Endometrium (tissue), 2 donors: ENCODE data around the gene RAD51B.

ENCODE experiments used
- FAIRE-seq: peaks from 2 replicates; lab custom pipeline; 2012; peaks lifted over from hg19 to GRCh38; lab: Jason Lieb, UNC
- donor health status: control.
- donor health status: control.

The RAD51B gene

GRCh38 chr14:68113343-68113930 lies 293.9 kb downstream of the RAD51B start:
- FAIRE-seq: no peak

- FAIRE-seq: peak; percentile 37
Measured at GRCh38 chr14:68115952-68116351, 296.4 kb downstream of the RAD51B start.

DNA sequence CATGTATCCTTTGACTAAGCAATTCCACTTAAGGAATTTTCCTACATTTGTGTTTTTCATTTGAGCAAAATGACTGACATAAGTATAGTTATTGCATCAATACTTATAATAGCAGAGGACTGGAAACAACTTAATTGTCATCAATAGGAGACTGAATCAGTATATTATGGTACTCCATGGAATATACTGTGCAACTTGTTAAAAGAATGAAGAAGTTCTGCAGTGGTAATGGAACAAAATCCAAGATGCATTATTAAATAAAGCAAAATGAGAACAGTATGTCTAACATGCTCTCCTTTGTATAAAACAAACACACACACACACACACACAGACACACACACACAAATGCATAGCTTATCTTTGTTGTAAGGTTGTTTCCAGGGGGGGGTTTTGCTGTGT lies 303.1 kb downstream of the RAD51B start:
- FAIRE-seq: no peak

DNA sequence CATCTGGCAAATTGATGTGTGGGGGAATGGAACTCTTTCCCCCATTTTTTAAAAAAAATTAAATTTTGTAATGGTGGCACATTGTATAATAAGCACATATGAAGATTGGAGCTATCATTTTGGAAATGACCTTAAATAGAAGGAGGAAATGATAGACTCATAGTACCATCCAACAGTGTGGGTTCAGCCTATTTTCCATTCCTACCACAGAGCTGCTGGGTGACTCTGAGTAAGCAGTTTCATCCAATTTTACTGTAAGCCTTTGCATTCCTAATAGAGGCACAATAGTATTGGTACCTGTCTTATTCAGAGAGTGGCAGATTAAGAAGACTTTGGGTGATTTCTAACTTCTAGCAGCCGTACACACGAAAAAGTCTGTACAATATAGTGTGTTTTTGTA lies 304.5 kb downstream of the RAD51B start:
- no peak for FAIRE-seq

GRCh38 chr14:68124979-68125731 lies 305.6 kb downstream of the RAD51B start:
- no peak for FAIRE-seq

GRCh38 chr14:68127166-68127565 lies 307.6 kb downstream of the RAD51B start:
- FAIRE-seq: no peak

GRCh38 chr14:68131907-68132306 lies 312.3 kb downstream of the RAD51B start:
- no peak for FAIRE-seq

GRCh38 chr14:68132563-68133121 lies 313.1 kb downstream of the RAD51B start:
- no peak for FAIRE-seq

DNA sequence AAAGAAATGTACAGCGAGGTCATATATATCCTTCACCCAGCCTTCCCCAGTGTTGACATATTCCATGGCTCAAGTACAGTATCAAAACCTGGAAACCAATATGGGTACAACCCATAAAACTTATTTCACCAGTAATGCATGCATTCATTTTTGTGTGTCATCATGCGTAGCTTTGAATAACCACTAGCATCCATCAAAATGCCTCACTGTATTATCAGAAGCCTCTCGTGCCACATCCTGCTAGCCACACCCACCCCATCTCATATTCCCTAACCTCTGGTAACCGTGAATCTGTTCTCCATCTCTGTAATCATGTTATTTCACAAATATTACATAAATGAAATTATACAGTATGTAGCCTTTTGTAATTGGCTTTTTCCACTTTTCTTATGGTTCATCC lies 314.3 kb downstream of the RAD51B start:
- FAIRE-seq: no peak

GRCh38 chr14:68135028-68135427 lies 315.4 kb downstream of the RAD51B start:
- no peak for FAIRE-seq

- FAIRE-seq: no peak
Measured at GRCh38 chr14:68135566-68135965, 316.0 kb downstream of the RAD51B start.

DNA sequence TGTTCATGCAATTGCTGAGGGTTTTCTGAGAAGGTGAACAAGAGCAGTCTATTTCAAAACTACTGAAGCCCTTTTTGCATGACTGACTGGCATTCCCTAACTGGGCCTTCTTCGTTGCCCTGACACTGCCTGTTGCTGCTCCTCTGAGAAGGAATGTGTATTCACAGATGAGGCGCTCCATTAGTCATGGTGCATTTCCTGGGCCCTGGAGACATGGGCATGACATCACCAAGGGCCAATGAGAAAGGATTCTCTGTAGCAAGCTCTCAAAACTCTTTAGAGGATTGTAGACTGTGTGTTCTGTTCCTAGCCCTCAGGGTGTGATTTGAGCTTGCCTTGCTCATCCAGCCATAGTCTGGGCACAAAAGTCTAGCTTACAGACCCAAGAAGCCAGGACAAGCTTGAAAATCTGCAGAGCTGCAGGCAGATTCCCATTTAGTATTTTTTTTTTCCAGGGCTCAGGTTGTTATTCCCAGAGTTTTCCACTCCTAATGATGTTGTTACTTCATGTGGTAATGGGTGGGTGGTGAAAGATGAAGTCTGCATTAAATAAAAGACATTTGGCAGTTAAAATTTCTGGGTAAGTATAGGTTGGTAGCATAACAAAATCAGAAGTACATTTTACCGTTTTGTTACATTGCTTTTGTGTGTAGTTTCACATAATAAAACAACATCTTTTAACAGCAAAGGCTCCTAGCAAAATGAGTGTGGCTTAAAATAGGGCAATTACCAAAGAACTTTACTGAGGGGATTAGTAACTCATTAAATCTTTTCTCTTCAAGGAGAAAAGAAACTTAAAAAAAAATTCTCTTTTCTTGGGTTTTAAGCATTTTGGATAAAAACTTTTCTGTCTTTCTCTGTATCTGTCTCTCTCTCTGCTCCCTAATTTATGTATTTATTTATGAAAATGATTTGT lies 318.4 kb downstream of the RAD51B start:
- FAIRE-seq: no peak

GRCh38 chr14:68139431-68140075 lies 320.0 kb downstream of the RAD51B start:
- no peak for FAIRE-seq

DNA sequence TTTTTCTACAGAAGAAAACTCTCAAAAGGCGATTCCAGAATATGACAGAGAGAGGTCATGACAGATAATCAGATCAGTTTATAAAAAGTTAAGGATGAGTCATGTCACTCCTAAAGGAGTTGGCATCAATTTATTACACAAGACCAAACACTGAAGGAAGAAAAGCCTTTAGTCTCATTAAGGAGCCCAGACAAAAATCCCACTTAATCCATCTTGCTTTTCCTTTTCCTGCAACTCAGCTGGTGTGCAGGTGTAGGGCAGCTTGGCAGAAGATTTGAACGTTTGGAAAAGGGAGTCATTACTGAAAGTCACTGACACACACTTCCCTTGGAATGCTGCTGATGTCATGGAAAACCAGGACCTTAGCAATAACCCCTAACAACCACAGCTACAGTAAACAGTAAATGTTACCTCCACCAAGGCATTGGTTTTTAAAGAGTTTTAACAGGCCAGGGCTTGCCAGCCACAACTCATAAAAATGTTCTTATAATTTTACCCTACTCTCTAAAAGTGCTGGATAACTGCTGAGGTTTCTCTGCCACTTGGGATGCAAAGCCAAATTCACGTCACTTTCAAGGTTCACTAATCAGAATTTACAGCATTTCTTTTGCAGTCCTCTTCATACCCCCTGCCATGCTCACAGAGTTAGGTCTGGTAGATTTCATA lies 320.6 kb downstream of the RAD51B start:
- peak; percentile 39 for FAIRE-seq

GRCh38 chr14:68140806-68141205 lies 321.2 kb downstream of the RAD51B start:
- FAIRE-seq: peak; percentile 51

DNA sequence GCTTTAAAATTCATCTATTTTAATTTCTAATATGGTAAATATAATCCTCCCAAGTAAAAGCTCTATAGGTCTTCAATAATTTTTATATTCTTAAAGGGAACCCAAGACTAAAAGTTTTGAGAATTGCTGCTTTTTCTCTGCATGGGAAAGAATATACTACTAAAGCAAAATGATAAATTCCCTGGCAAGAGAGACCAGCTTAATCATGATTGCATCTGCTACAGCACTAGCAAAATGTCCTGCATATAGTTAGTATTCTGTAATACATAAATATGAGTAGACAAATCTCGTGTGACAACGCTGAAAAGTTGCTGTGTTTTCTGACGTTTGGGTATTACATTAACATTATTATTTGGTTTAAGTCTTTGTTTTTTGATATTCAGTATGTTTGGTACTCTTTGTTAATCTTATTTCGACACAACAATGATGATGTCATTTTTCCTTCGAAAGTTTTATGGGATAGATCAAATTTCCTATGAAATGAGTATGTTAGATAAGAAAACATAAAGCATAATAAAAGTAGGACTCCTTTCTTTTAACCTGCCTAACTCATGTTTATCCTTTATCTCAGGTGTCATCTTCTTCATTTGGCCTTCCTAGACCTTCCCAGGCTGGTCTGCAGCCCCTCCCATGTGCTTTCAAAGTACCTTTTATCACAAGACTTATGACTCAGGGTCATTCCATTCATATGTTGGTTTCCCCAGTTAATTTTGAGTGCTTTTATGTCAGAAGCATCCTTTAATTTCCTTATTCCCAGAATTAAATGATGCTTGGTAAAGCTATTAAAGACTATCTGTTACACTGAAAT lies 321.9 kb downstream of the RAD51B start:
- FAIRE-seq: no peak

DNA sequence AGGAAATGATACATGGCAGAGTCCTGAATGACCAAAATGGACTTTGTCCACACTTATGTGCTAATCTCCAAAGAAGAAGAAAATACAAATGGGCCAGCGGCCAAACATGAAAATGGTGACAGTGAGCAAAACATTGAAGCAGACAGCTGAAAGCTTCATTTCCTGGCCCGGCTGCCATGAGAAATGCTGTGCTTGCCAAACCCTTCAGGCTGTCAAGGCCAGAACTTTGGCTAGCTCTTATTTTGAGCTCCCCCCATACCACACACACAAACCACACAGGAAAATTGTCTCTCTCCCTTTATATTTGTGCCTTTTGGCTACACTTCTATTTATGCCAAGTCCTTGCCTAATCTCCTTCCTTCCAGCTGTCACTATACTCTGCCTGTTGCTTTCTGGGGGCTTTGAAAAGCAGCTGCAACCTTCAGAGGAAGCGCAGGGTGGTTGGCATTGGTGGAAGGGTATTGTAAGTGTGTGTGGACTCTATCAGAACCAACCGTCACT lies 323.8 kb downstream of the RAD51B start:
- FAIRE-seq: no peak

GRCh38 chr14:68144051-68144681 lies 324.6 kb downstream of the RAD51B start:
- FAIRE-seq: no peak

DNA sequence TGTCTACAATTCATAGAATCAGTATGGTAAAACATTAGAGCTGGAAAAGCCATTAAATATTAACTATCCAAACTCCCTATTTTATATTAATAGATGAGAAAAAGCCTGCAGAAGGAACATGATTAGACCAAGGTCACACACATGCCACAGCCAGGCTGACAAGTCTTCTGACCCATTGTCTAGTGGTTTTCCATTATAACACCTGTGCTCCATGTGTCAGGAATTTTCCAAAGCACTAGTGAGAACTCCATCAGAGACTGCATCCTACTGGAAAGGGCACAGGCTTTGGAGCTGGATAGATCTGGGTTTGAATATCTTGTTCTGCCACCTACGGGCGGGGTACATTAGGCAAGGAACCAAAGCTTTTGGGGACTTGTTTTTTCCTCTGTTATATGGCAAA lies 325.5 kb downstream of the RAD51B start:
- no peak for FAIRE-seq

DNA sequence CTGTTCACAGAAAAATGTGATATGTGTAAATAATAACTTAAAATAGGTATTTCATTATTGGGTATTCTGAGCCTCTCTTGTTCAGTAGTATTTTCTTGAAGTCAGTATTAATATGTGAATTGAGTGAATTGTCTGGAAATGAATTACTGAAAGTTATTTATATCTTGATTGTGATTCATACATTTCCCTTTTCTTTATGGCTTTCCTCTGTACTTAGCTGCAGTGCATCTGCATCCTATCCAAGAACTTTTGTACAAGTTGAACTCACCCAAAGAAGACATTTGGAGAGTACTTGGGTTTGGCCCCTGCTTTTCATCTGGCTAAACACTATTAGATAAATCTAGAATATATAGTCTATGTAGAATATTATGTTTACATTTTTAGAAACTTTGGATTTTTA lies 326.0 kb downstream of the RAD51B start:
- FAIRE-seq: no peak
